Measurements from ENCODE around the gene KRT6B.

DNA sequence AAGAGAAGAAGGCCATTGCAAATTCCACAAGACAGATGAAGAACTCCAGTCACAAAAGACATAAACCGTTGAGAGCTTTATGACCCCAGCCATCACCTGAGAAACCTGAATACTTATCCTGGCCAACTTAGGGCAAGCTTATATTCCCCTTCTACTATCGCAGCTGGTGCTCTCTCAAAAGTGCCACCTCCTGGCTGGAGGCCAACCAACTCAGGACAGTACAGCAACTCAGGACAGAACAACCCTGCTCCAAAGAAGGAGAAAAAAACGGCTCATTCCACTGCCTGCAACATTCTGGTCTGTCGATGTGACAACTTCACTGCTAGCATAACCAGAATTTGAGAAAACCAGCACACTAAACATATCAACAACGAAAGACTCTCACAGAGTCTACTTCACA lies 9.7 kb upstream of the KRT6B start:
- no peak for TF ChIP-seq CTCF (IDR thresholded peaks at IDR 0.05)
- TF ChIP-seq POLR2A (IDR thresholded peaks at IDR 0.05) = no peak

Data from ovary (tissue), 3 donors.